Measurements from ENCODE around the gene COMP.

DNA sequence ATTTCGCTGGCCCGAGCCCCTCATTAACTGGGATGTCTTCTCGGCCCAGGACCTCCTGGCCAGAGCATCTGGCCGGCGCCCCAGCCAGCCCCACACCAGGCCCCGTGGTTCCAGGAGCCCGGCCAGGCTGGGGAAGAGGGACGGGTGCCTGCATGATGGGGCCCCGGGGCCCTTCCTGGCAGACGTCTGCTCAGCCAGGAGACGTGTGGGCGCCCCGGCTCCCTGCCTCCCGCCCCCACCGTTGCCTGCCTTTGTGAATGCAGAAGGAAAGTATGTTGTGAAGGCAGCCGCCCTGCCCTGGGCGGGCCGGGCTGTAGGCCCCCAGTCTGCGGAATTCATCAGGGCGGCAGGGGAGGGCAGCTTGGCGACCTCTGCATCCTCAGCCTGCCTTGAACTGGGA lies 4.4 kb upstream of the COMP start:
- TF ChIP-seq, protein P1, sequence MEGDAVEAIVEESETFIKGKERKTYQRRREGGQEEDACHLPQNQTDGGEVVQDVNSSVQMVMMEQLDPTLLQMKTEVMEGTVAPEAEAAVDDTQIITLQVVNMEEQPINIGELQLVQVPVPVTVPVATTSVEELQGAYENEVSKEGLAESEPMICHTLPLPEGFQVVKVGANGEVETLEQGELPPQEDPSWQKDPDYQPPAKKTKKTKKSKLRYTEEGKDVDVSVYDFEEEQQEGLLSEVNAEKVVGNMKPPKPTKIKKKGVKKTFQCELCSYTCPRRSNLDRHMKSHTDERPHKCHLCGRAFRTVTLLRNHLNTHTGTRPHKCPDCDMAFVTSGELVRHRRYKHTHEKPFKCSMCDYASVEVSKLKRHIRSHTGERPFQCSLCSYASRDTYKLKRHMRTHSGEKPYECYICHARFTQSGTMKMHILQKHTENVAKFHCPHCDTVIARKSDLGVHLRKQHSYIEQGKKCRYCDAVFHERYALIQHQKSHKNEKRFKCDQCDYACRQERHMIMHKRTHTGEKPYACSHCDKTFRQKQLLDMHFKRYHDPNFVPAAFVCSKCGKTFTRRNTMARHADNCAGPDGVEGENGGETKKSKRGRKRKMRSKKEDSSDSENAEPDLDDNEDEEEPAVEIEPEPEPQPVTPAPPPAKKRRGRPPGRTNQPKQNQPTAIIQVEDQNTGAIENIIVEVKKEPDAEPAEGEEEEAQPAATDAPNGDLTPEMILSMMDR (IDR thresholded peaks at IDR 0.05; ENCODE audit: low read depth, low read length, poor library complexity, severe bottlenecking): no peak
- TF ChIP-seq EZH2phosphoT487 (IDR thresholded peaks at IDR 0.05; ENCODE audit: borderline replicate concordance, low read length): no peak
